Measurements from ENCODE around the gene RFX2.

DNA sequence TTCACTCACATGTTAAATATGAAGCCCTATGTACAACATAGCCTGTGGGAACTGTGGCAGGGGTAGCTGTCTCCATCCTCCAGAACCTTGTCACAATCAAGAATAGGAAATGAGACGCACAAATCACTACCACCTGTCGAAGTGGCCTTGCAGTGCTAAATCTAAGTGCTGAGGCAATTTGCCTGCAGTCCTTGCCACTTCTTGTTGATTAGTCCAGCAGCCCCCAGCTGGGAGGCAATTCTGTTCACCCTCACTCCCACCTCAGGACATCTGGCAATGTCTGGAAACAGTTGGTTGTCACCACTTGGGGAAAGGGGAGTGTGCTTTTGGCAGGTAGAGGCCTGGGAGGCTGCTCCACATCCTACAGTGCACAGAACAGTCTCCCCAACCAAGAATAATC is 10.7 kb downstream of the RFX2 start:
- TF ChIP-seq, protein P1, sequence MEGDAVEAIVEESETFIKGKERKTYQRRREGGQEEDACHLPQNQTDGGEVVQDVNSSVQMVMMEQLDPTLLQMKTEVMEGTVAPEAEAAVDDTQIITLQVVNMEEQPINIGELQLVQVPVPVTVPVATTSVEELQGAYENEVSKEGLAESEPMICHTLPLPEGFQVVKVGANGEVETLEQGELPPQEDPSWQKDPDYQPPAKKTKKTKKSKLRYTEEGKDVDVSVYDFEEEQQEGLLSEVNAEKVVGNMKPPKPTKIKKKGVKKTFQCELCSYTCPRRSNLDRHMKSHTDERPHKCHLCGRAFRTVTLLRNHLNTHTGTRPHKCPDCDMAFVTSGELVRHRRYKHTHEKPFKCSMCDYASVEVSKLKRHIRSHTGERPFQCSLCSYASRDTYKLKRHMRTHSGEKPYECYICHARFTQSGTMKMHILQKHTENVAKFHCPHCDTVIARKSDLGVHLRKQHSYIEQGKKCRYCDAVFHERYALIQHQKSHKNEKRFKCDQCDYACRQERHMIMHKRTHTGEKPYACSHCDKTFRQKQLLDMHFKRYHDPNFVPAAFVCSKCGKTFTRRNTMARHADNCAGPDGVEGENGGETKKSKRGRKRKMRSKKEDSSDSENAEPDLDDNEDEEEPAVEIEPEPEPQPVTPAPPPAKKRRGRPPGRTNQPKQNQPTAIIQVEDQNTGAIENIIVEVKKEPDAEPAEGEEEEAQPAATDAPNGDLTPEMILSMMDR (IDR thresholded peaks at IDR 0.05; ENCODE audit: low read depth, low read length, missing input control), result no peak
- TF ChIP-seq, protein P2, sequence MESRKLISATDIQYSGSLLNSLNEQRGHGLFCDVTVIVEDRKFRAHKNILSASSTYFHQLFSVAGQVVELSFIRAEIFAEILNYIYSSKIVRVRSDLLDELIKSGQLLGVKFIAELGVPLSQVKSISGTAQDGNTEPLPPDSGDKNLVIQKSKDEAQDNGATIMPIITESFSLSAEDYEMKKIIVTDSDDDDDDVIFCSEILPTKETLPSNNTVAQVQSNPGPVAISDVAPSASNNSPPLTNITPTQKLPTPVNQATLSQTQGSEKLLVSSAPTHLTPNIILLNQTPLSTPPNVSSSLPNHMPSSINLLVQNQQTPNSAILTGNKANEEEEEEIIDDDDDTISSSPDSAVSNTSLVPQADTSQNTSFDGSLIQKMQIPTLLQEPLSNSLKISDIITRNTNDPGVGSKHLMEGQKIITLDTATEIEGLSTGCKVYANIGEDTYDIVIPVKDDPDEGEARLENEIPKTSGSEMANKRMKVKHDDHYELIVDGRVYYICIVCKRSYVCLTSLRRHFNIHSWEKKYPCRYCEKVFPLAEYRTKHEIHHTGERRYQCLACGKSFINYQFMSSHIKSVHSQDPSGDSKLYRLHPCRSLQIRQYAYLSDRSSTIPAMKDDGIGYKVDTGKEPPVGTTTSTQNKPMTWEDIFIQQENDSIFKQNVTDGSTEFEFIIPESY (IDR thresholded peaks at IDR 0.05), result no peak
